Stimulated activated naive CD8-positive, alpha-beta T cell treated with anti-CD3 and anti-CD28 coated beads, Interleukin-15, Interleukin-2, amounts not matched to agents 100 ng/mL and 50 ng/mL, for 24 hours (primary cell): ENCODE measurements around the gene KLKB1.

Source experiments
- H3K27ac Mint-ChIP-seq: one replicate; pipeline ENCODE4 v1.8.0; 2021; ENCODE audit warnings: mild to moderate bottlenecking, mixed read lengths
- H3K27me3 Mint-ChIP-seq: one replicate; pipeline ENCODE4 v1.8.0; 2021; ENCODE audit warnings: mixed read lengths
- H3K36me3 Mint-ChIP-seq: one replicate; pipeline ENCODE4 v1.8.0; 2021; ENCODE audit warnings: low read depth, mixed read lengths
- H3K4me1 Mint-ChIP-seq: one replicate; pipeline ENCODE4 v1.8.0; 2021; ENCODE audit warnings: low read depth, mixed read lengths
- H3K4me3 Mint-ChIP-seq: one replicate; pipeline ENCODE4 v1.8.0; 2021; ENCODE audit warnings: mild to moderate bottlenecking, mixed read lengths
- H3K9me3 Mint-ChIP-seq: one replicate; pipeline ENCODE4 v1.8.0; 2021; ENCODE audit warnings: mixed read lengths

KLKB1 gene

DNA sequence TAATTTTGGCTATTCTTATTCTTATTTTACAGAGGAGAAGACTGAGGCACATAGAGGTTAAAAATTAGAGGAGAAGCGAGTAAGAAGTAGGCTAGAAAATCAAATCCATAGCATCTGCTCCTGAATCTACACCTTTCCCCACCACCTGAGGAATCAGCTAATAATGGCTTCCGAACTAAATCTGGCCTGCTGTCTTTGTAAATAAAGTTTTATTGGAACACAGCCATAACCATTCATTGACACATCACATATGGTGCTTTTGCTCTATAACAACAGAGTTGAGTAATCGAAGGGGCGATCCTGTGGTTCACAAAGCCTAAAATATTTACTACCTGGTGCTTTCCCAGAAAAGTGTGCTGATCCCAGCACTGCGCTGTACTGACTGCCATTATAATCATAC is 76.9 kb downstream of the KLKB1 start:
- H3K36me3 Mint-ChIP-seq = no peaks in the 10 kb centered on the region
- no peak overlapping the region for H3K4me3 Mint-ChIP-seq
- no peaks in the 10 kb centered on the region for H3K4me1 Mint-ChIP-seq
- H3K27me3 Mint-ChIP-seq = peaks cover 17% of the 10 kb centered on the region
- H3K27ac Mint-ChIP-seq = no peak overlapping the region
- no peaks in the 10 kb centered on the region for H3K9me3 Mint-ChIP-seq

DNA sequence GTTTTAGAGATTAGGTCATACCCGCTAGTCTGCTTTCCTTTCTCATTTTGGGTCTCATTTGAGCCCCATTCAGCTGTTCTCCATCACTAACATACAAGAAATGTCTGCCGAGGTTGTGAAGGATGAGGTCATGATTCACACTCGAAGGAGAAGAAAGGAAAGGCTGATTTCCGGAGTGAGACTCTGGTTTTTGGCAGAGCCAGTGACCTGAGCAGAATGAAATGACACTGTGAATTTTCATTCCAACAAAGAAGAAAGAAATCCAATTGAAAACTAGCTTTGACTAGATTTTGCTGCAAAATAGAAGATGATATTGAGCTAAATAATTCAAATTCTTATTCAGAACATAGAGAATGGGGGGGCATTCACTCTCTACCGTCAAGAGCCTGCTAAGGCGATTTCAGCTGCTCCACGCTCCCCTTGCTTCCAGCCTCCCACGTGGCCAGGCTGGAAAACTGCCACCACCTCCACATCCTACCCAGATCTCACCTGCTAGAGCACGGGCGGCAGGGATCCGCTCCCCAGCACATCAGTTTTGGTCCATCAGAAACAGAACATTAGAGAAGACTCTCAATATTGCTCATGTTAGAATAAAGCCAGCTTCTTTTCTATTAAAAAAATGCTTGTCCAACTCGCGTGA is 77.7 kb downstream of the KLKB1 start:
- Mint-ChIP-seq H3K4me1 (no peaks in the 10 kb centered on the region), H3K9me3 (no peaks in the 10 kb centered on the region), H3K27me3 (peaks cover 14% of the 10 kb centered on the region), H3K36me3 (no peaks in the 10 kb centered on the region), H3K4me3 (no peak overlapping the region), H3K27ac (no peak overlapping the region)

DNA sequence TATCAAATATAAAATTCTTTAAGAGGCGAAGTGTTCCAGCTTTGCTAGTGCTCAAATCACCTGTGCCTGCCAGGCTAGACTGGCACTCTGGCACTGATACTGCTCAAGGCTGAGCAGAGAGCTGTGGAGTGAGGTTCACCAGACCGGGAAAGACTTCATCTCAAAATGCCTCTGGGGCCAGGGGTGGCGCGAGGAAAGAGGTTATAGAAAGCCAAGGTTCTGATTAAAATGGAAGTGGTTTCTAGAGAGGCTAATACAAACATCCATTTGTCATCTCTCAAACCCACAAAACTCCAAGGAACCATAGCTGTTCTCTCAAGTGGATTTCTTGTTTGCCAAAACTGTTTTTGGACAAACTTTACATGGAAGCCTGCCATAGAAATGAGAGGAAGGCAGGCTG is 80.2 kb downstream of the KLKB1 start:
- no peak overlapping the region for H3K4me3 Mint-ChIP-seq

DNA sequence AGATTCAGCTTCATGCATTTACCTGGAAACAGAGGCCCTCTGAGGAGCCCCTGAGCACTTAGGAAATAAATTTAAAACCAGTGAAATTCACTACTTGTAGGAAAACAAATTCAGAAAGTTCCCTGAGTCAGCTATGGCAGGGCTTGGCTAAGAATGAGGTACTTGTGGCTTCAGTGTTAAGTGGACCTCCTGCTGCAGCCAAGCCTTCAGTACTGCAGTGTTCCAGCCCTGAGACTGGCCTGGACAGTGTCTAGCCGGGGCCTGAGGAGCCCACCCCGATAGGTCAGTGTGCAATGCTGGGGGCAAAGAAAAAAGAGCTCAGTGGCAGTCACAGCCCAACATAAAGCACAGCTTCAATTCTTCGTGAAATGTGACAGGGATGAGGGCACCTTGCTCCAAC is 80.6 kb downstream of the KLKB1 start:
- peaks cover 17% of the 10 kb centered on the region for H3K27me3 Mint-ChIP-seq
- no peak overlapping the region for H3K4me3 Mint-ChIP-seq
- no peak overlapping the region for H3K27ac Mint-ChIP-seq
- no peaks in the 10 kb centered on the region for H3K9me3 Mint-ChIP-seq
- H3K36me3 Mint-ChIP-seq = no peaks in the 10 kb centered on the region
- no peaks in the 10 kb centered on the region for H3K4me1 Mint-ChIP-seq

More for the DNA sequence above, 80.2 kb downstream of the KLKB1 start:
- no peaks in the 10 kb centered on the region for H3K9me3 Mint-ChIP-seq
- no peaks in the 10 kb centered on the region for H3K36me3 Mint-ChIP-seq
- H3K4me1 Mint-ChIP-seq = no peaks in the 10 kb centered on the region
- H3K27ac Mint-ChIP-seq = no peak overlapping the region
- H3K27me3 Mint-ChIP-seq = peaks cover 15% of the 10 kb centered on the region
